ENCODE data around the gene PTDSS2.

The PTDSS2 gene

GRCh38 chr11:453564-453963, 3.5 kb downstream of the PTDSS2 start:
- Histone ChIP-seq H3K36me3 (ENCODE audit: insufficient read depth, low read length) (no peaks in the 10 kb centered on the region; the same call in 1 of the 2 replicates), H3K27me3 (ENCODE audit: insufficient read depth, low read length) (no peaks in the 10 kb centered on the region), H3K27ac (ENCODE audit: low read depth, low read length) (no peak overlapping the region), H3K4me3 (ENCODE audit: low read depth, low read length) (no peak overlapping the region), H2AFZ (ENCODE audit: low read length, unreplicated experiment) (no peak overlapping the region), H3K79me2 (ENCODE audit: control insufficient read depth, insufficient read depth, low read length, unreplicated experiment) (peaks cover 41% of the 10 kb centered on the region), H3K4me1 (ENCODE audit: control insufficient read depth, insufficient read depth, low read length, unreplicated experiment) (peaks cover 5% of the 10 kb centered on the region)

DNA sequence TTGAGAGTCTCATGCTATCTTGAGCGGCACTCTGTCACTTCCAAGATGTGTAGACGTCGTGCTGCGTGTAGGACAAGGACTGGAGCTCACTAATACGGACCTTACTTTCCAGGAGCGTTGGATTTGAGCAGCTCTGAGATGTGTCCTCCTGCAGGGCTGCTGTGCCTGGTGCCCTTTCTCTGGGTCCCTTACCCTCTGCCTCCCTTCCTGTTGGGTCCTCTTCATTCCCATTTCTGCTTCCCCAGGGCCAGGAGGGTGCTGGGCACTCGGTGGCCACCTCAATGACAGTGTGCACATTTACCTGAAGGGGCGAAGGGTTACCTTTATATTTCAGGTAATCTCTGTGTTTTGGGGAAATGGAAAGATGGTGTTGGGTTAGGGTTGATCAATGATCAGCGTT, 4.0 kb downstream of the PTDSS2 start:
- Histone ChIP-seq H3K4me3 (ENCODE audit: low read depth, low read length) (no peak overlapping the region), H3K27me3 (ENCODE audit: insufficient read depth, low read length) (no peaks in the 10 kb centered on the region), H3K27ac (ENCODE audit: low read depth, low read length) (no peak overlapping the region), H2AFZ (ENCODE audit: low read length, unreplicated experiment) (no peak overlapping the region), H3K4me1 (ENCODE audit: control insufficient read depth, insufficient read depth, low read length, unreplicated experiment) (peaks cover 5% of the 10 kb centered on the region), H3K79me2 (ENCODE audit: control insufficient read depth, insufficient read depth, low read length, unreplicated experiment) (peaks cover 40% of the 10 kb centered on the region), H3K36me3 (ENCODE audit: insufficient read depth, low read length) (no peaks in the 10 kb centered on the region; the same call in 1 of the 2 replicates)

- H3K36me3 ChIP-seq (ENCODE audit: insufficient read depth, low read length): no peaks in the 10 kb centered on the region; the same call in 1 of the 2 replicates
- H3K27ac ChIP-seq (ENCODE audit: low read depth, low read length): no peak overlapping the region
- peaks cover 37% of the 10 kb centered on the region for H3K79me2 ChIP-seq (ENCODE audit: control insufficient read depth, insufficient read depth, low read length, unreplicated experiment)
- H2AFZ ChIP-seq (ENCODE audit: low read length, unreplicated experiment): no peak overlapping the region
- no peak overlapping the region for H3K4me3 ChIP-seq (ENCODE audit: low read depth, low read length)
- H3K4me1 ChIP-seq (ENCODE audit: control insufficient read depth, insufficient read depth, low read length, unreplicated experiment): peaks cover 5% of the 10 kb centered on the region
- H3K27me3 ChIP-seq (ENCODE audit: insufficient read depth, low read length): no peaks in the 10 kb centered on the region
Observed at GRCh38 chr11:454801-455565, 4.9 kb downstream of the PTDSS2 start.

DNA sequence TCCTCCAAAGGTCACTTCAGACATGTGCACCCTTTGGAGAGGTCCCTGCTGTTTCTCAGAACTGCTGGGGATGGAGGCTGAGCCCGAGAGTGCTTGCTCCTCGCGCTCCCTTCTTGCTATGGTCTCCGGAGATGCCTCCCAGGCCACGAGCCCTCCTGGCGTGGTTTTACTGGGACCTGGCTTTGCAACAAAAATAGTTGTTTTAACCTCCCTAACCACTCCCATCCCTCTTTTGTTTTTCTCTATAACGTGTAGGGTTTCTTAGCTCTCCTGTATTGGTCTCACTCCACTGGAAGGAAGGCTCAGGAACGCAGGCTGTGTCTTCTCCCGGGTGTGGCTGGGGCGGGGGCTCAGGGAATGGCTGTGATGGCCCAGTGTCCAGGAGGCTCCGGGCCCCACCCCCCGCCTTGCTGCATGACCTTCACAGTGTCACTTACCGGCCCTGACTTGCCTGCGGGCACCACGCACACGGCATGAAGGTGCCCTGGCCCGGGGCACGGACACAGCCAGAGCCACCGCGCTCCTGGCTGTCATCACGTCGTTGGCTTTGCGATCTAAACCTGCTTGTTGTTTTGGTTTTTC, 5.6 kb downstream of the PTDSS2 start:
- H3K36me3 ChIP-seq (ENCODE audit: insufficient read depth, low read length): no peaks in the 10 kb centered on the region; the same call in 1 of the 2 replicates
- no peaks in the 10 kb centered on the region for H3K27me3 ChIP-seq (ENCODE audit: insufficient read depth, low read length)
- no peak overlapping the region for H3K4me3 ChIP-seq (ENCODE audit: low read depth, low read length)
- peaks cover 33% of the 10 kb centered on the region for H3K79me2 ChIP-seq (ENCODE audit: control insufficient read depth, insufficient read depth, low read length, unreplicated experiment)
- H2AFZ ChIP-seq (ENCODE audit: low read length, unreplicated experiment): no peak overlapping the region
- H3K27ac ChIP-seq (ENCODE audit: low read depth, low read length): no peak overlapping the region
- peaks cover 5% of the 10 kb centered on the region for H3K4me1 ChIP-seq (ENCODE audit: control insufficient read depth, insufficient read depth, low read length, unreplicated experiment)

DNA sequence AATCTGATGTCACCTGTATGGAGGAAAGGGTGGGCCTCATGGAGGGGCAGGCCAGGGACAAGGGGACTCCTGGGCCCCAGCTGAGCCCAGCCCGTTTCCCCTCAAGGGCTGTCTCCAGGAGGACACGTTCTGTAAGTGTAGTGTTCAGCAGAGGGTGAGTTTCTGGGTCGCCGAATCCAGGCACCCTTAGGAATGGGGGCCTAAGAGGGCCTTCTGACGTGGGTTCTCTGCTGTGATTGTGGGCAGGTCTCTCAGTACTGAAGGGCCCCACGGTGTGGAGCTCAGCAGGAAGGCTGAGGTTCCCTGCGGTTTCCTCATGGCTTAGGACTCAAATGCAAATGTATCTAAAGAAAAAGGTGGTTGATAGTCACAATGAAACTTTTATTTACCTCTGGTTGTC, 6.5 kb downstream of the PTDSS2 start:
- Histone ChIP-seq H2AFZ (ENCODE audit: low read length, unreplicated experiment) (no peak overlapping the region), H3K36me3 (ENCODE audit: insufficient read depth, low read length) (no peaks in the 10 kb centered on the region; the same call in 1 of the 2 replicates), H3K79me2 (ENCODE audit: control insufficient read depth, insufficient read depth, low read length, unreplicated experiment) (peaks cover 24% of the 10 kb centered on the region), H3K27me3 (ENCODE audit: insufficient read depth, low read length) (no peaks in the 10 kb centered on the region), H3K4me3 (ENCODE audit: low read depth, low read length) (no peak overlapping the region), H3K4me1 (ENCODE audit: control insufficient read depth, insufficient read depth, low read length, unreplicated experiment) (peaks cover 1% of the 10 kb centered on the region), H3K27ac (ENCODE audit: low read depth, low read length) (no peak overlapping the region)

DNA sequence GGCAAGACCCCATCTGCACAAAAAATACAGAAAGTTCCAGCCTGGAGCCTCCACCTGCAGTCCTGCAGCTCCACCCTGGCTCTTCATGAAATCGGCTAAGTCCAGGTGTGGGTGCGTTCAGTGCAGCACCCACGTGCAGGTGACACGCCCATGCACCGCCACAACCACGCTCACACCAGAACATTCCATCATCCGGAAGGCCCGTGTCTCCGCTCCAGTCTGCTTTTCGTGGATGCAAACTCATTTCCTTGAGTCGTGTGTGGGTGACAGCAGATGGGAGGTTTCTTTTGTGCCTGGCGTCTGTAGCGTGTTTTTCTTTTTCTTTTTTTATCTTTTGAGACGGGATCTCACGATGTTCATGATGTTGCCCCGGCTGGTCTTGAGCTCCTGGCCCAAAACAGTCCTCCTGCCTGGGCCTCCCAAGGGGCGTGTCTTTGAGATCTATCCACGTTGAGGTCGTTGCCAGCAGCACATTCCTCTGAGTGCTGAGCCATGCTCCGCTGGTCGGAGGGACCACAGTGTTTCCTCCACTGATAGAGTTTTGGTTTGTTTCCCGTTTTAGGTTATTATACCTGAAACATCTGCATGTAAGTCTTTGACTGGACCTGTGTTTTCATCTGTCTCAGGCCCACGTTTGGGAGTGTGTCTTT, 7.2 kb downstream of the PTDSS2 start:
- H3K4me3 ChIP-seq (ENCODE audit: low read depth, low read length): no peak overlapping the region
- no peaks in the 10 kb centered on the region; the same call in 1 of the 2 replicates for H3K36me3 ChIP-seq (ENCODE audit: insufficient read depth, low read length)
- H3K27ac ChIP-seq (ENCODE audit: low read depth, low read length): no peak overlapping the region
- H3K27me3 ChIP-seq (ENCODE audit: insufficient read depth, low read length): no peaks in the 10 kb centered on the region
- no peaks in the 10 kb centered on the region for H3K4me1 ChIP-seq (ENCODE audit: control insufficient read depth, insufficient read depth, low read length, unreplicated experiment)
- peaks cover 22% of the 10 kb centered on the region for H3K79me2 ChIP-seq (ENCODE audit: control insufficient read depth, insufficient read depth, low read length, unreplicated experiment)
- no peak overlapping the region for H2AFZ ChIP-seq (ENCODE audit: low read length, unreplicated experiment)

GRCh38 chr11:459511-460220, 9.6 kb downstream of the PTDSS2 start:
- Histone ChIP-seq H3K27me3 (ENCODE audit: insufficient read depth, low read length) (no peaks in the 10 kb centered on the region), H3K4me3 (ENCODE audit: low read depth, low read length) (no peak overlapping the region), H3K27ac (ENCODE audit: low read depth, low read length) (no peak overlapping the region), H3K4me1 (ENCODE audit: control insufficient read depth, insufficient read depth, low read length, unreplicated experiment) (no peaks in the 10 kb centered on the region), H3K79me2 (ENCODE audit: control insufficient read depth, insufficient read depth, low read length, unreplicated experiment) (peaks cover 14% of the 10 kb centered on the region), H2AFZ (ENCODE audit: low read length, unreplicated experiment) (no peak overlapping the region), H3K36me3 (ENCODE audit: insufficient read depth, low read length) (no peaks in the 10 kb centered on the region)

GRCh38 chr11:460331-461199, 10.5 kb downstream of the PTDSS2 start:
- Histone ChIP-seq H3K27me3 (ENCODE audit: insufficient read depth, low read length) (no peaks in the 10 kb centered on the region), H3K27ac (ENCODE audit: low read depth, low read length) (no peak overlapping the region), H3K4me3 (ENCODE audit: low read depth, low read length) (no peak overlapping the region), H3K36me3 (ENCODE audit: insufficient read depth, low read length) (no peaks in the 10 kb centered on the region), H2AFZ (ENCODE audit: low read length, unreplicated experiment) (no peak overlapping the region), H3K4me1 (ENCODE audit: control insufficient read depth, insufficient read depth, low read length, unreplicated experiment) (no peaks in the 10 kb centered on the region), H3K79me2 (ENCODE audit: control insufficient read depth, insufficient read depth, low read length, unreplicated experiment) (peaks cover 12% of the 10 kb centered on the region)

DNA sequence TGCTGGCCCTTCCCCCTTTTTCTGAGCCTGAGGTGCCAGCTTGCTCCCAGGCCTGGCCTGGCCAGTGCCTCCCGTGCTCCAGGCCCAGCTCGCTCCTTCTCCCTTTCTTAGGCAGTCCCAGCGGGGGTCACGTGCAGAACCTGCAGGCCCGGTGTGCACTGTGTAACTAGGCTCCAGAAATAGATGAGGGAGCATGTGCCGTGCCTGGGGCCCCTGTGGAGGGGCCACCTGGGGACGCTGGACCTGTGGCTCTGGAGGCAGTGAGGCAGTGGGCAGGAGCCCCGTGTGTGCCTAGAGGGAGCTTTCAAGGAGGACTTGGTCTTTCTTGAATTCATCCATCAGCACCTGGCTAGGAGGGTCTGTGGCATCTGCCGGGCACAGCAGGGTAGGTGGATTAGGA, 11.5 kb downstream of the PTDSS2 start:
- H3K79me2 ChIP-seq (ENCODE audit: control insufficient read depth, insufficient read depth, low read length, unreplicated experiment): peaks cover 10% of the 10 kb centered on the region
- no peaks in the 10 kb centered on the region for H3K36me3 ChIP-seq (ENCODE audit: insufficient read depth, low read length)
- no peak overlapping the region for H3K4me3 ChIP-seq (ENCODE audit: low read depth, low read length)
- no peaks in the 10 kb centered on the region for H3K4me1 ChIP-seq (ENCODE audit: control insufficient read depth, insufficient read depth, low read length, unreplicated experiment)
- H3K27me3 ChIP-seq (ENCODE audit: insufficient read depth, low read length): no peaks in the 10 kb centered on the region
- H3K27ac ChIP-seq (ENCODE audit: low read depth, low read length): no peak overlapping the region
- no peak overlapping the region for H2AFZ ChIP-seq (ENCODE audit: low read length, unreplicated experiment)
